Measurements from ENCODE around the gene TAS1R1. TPM values are rescaled to one million over a fixed set of nuclear protein-coding genes. Genes with fewer than 3 reads are reported as not detected.

Gene TAS1R1
- total and polyA plus RNA-seq, 10 of the 15 experiments (the other 5 are each of a cell fraction or from before 2014, with no cell fraction given): 0.03 to 0.06 (median 0.04) TPM; not detected in 7

DNA sequence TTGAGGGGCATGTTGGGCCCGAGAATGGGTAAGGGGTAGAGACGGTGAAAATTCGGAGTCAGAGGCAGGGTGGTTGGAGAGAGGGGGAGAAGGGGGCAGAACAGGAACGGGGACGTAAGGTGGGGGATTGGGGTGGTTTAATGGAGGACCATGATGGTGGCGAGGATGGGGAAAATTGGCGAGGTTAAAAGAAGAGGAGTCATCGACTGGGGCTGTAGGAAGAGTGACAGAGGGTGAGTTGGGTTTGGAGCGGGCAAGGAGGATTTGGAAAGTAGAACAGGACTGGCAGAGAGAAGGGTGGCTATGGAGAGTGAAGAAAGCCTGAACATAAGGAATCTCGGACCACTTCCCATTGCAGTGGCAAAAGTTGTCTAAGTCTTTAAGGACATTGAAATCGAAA is 13.9 kb downstream of the TAS1R1 start:
- H3K4me3 ChIP-seq: no peak overlapping the region
- H4K20me1 ChIP-seq (ENCODE audit: control insufficient read depth, insufficient read depth): no peaks in the 10 kb centered on the region
- no peaks in the 10 kb centered on the region for H3K36me3 ChIP-seq (ENCODE audit: control insufficient read depth in 2 of 2, insufficient read depth in 2 of 2, low read length in 1 of 2)
- SMC1A ChIA-PET (ENCODE audit: uncharacterized antibody, unreplicated experiment): no interaction called here
- no peak for DNase-seq (ENCODE audit: low read depth, low spot score)
- H3K27ac ChIP-seq (ENCODE audit: control insufficient read depth, insufficient read depth): no peak overlapping the region
- H3K4me2 ChIP-seq (ENCODE audit: control insufficient read depth, insufficient read depth): no peak overlapping the region
- H3K4me1 ChIP-seq (ENCODE audit: control insufficient read depth, insufficient read depth, low read length): no peaks in the 10 kb centered on the region
- WGBS (ENCODE audit: insufficient coverage, insufficient replicate concordance, low lambda C conversion rate, missing lambda C conversion rate): 48% methylated on average over 8 of the region's 11 CpGs
- CTCF ChIA-PET: interaction anchor here (1.0 kb wide), 1 partner anchor 47 kb away, joined by 3 read pairs; no protein-coding TSS in a partner anchor
- no peaks in the 10 kb centered on the region for H3K79me2 ChIP-seq (ENCODE audit: control insufficient read depth, insufficient read depth, low read length)
- H2AFZ ChIP-seq (ENCODE audit: control insufficient read depth, low read depth, low read length): no peak overlapping the region
- BruUV-seq (replicated peaks): no TSS peak
- ATAC-seq: no peak
- RAD21 ChIA-PET (ENCODE audit: unreplicated experiment): no interaction called here
- H3K27me3 ChIP-seq (replicated peaks in 1 of 2; ENCODE audit: control insufficient read depth in 2 of 2, insufficient read depth in 2 of 2, low read length in 1 of 2): peaks cover 0 to 2% of the 10 kb centered on the region in 2 experiments; a peak in 2 of 4 replicates
- no peaks in the 10 kb centered on the region; the same call in 1 of the 3 replicates for H3K9me3 ChIP-seq (replicated peaks; ENCODE audit: control insufficient read depth, insufficient read depth, low read length)
- H3K9ac ChIP-seq (ENCODE audit: control insufficient read depth, insufficient read depth, low read length): no peak overlapping the region
- in situ Hi-C loops (cut with MboI) (no loop called here), intact Hi-C loops (cut with micrococcal nuclease; ENCODE audit: unreplicated experiment) (no loop called here)
- POLR2A ChIA-PET: interaction anchor here (0.6 to 0.7 kb wide), 2 partner anchors 121 to 172 kb away, joined by 3 read pairs; no protein-coding TSS in a partner anchor
- FAIRE-seq: no peak
- TF ChIP-seq ZBTB33 (IDR thresholded peaks at IDR 0.05): no peak
- TF ChIP-seq BHLHE40 (IDR thresholded peaks at IDR 0.05; ENCODE audit: borderline replicate concordance in 1 of 2, low read depth in 2 of 2, low read length in 1 of 2): no peak
- no peak for TF ChIP-seq TBL1XR1 (IDR thresholded peaks at IDR 0.05; ENCODE audit: low read depth, low read length)
- no peak for TF ChIP-seq SUZ12 (IDR thresholded peaks at IDR 0.05; ENCODE audit: unreplicated experiment)
- no peak for TF ChIP-seq CUX1 (IDR thresholded peaks at IDR 0.05; ENCODE audit: insufficient replicate concordance, low read depth, low read length)
- TF ChIP-seq NR2C1 (IDR thresholded peaks at IDR 0.05): no peak
- TF ChIP-seq, protein P1, sequence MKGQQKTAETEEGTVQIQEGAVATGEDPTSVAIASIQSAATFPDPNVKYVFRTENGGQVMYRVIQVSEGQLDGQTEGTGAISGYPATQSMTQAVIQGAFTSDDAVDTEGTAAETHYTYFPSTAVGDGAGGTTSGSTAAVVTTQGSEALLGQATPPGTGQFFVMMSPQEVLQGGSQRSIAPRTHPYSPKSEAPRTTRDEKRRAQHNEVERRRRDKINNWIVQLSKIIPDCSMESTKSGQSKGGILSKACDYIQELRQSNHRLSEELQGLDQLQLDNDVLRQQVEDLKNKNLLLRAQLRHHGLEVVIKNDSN (IDR thresholded peaks at IDR 0.05; ENCODE audit: borderline replicate concordance, extremely low read length, insufficient read depth, low read depth, low read length): no peak
- TF ChIP-seq POU2F2 (IDR thresholded peaks at IDR 0.05; ENCODE audit: borderline replicate concordance, low read depth, low read length): no peak
- no peak for TF ChIP-seq RB1 (IDR thresholded peaks at IDR 0.05; ENCODE audit: borderline replicate concordance)
- no peak for TF ChIP-seq NFIC (IDR thresholded peaks at IDR 0.05; ENCODE audit: low read depth, low read length)
- TF ChIP-seq HDAC6 (IDR thresholded peaks at IDR 0.05; ENCODE audit: unreplicated experiment): no peak
- TF ChIP-seq ATF7 (IDR thresholded peaks at IDR 0.05; ENCODE audit: low read depth): no peak
- no peak for TF ChIP-seq ZNF622 (IDR thresholded peaks at IDR 0.05)
- TF ChIP-seq RFX5 (IDR thresholded peaks at IDR 0.05; ENCODE audit: low read depth, low read length): no peak
- no peak for TF ChIP-seq CHD2 (IDR thresholded peaks at IDR 0.05; ENCODE audit: borderline replicate concordance, low read depth, low read length)
- TF ChIP-seq KLF5 (IDR thresholded peaks at IDR 0.05; ENCODE audit: partially characterized antibody): no peak
- TF ChIP-seq CHD1 (IDR thresholded peaks at IDR 0.05; ENCODE audit: low read depth, low read length): no peak
- TF ChIP-seq PML (IDR thresholded peaks at IDR 0.05; ENCODE audit: low read length): no peak
- no peak for TF ChIP-seq TCF7 (IDR thresholded peaks at IDR 0.05; ENCODE audit: borderline replicate concordance)

Measured in GM12878 (cell line).